HG02840 (cell line): ENCODE measurements around the gene ACTR10.

Experiments
- ATAC-seq: cut with Tn5 transposase; IDR thresholded peaks from one replicate; pipeline ENCODE4 v1.9.1; 2021; ENCODE audit warnings: mild to moderate bottlenecking, moderate library complexity, moderate number of reproducible peaks; ENCODE audit not compliant: unreplicated experiment, low FRiP score

The ACTR10 gene

DNA sequence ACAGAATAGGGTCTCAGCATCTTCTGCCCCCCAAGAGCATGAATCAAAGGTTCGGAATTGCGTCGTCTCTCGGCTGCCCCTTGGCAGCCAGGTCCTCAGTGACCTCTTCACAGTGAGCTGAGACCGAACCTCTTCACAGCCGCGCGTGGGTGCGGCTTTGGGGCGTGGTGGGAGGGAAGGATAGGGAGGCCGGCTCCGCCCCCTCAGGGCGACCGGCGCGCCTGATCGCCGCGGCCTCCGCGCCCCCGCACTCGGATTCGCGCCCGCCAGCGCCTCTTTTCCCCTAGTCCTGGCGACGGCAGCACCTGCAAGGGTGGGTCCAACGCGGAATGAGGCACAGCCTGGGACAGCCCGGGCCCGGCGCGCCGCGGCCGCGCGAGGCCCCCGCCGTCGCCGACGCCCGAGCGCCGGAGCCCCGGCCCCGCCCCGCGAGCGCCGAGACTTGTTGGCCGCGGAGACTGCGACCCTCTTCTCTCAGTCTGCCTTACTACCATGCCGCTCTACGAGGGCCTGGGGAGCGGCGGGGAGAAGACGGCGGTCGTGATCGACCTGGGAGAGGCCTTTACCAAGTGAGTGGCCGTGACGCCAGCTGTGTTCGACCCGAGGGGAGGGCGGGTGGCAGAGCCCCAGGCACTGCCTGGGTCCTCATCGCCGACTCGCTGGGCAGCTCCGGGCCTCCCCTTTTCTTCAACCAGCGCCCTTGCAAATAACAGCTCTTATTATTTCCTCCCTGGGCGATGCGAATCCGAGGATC, at the start of gene ACTR10:
ACTR10 (plus strand) TSS at position 424 of the 754 bp plus-strand sequence; CDS start at position 493, 69 bp downstream.
- ATAC-seq, result peak; percentile 94

DNA sequence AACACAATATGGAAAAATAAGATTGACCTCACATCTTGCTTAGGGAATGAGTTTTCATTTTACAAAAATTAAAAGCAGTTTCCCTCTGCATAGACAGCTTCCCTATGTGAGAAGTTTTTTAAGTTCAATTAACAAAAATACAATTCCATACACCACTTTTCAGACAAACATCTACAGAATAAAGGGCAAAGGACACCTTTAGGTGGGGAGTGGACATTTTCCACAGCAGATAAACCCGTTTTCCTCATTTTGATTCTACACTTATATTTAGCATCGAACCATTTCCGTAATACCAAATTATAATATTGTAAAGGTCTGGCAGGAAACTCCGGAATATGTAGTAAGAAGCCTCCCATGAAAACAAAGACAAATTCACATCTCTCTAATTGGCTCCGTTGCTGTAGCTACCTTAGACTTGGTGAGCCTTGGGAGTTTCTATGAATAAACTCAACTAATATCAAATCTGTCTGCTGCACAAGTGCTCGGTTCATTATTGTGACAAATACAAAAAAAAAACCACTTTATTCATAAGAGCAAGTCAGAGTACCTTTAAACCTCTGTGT, 49.6 kb upstream of the ACTR10 start:
- ATAC-seq, result no peak

- peak; percentile 41 for ATAC-seq
These were observed 48.6 kb upstream of the ACTR10 start for GRCh38 chr14:58151133-58152013.

GRCh38 chr14:58152014-58152857, 47.7 kb upstream of the ACTR10 start, which contains the start of gene ARMH4:
Gene ARMH4, minus strand, starts transcription at chr14:58152213. Its CDS starts 12,855 bp downstream, at chr14:58139358.
- peak; percentile 96 for ATAC-seq

- ATAC-seq, result no peak
These were observed 39.4 kb upstream of the ACTR10 start for GRCh38 chr14:58160561-58160960.

- no peak for ATAC-seq
These were observed 33.7 kb upstream of the ACTR10 start for GRCh38 chr14:58166005-58166983.

GRCh38 chr14:58167057-58167456, 32.9 kb upstream of the ACTR10 start:
- ATAC-seq, result no peak

DNA sequence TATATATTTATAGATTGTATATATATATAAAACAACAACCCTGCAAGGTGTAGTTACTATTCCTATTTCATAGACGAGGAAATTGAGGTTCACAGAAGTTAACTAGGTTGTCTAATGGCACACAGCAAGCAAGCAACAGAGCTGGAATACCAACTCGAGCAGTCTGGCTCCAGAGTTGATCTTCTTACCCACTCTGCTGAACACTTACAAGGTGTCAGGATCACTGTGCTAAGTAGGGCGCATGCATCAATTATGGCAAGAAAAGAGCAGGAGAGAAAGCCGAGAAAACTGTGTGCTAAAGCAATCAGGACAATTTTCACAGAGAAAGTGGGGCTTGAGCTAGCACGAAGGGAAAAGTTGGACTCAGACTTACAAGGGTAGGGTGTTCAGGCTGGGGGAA, 32.1 kb upstream of the ACTR10 start:
- no peak for ATAC-seq

- ATAC-seq, result peak; percentile 74
These were observed 28.9 kb upstream of the ACTR10 start for GRCh38 chr14:58171090-58171489.

DNA sequence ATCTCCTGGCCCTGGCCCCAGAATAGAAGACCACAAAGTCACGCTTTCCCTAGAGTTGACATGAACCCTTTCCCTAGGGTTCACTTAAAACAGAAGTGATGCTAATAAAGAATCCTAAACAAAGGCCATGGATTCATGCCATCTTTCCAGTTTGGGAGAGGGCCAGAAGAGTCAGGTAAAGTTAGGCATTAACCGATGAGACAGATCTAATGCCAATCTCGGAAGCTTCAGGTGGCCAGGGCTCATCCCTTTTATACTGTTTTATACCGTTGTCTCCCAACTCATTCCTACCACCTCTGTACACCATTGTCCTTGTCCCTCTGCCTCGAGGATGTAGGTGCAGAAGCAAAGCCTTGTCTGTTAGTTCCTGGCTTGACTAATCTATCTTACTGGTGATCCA, 22.8 kb upstream of the ACTR10 start:
- no peak for ATAC-seq

GRCh38 chr14:58189176-58189575, 10.8 kb upstream of the ACTR10 start:
- no peak for ATAC-seq

DNA sequence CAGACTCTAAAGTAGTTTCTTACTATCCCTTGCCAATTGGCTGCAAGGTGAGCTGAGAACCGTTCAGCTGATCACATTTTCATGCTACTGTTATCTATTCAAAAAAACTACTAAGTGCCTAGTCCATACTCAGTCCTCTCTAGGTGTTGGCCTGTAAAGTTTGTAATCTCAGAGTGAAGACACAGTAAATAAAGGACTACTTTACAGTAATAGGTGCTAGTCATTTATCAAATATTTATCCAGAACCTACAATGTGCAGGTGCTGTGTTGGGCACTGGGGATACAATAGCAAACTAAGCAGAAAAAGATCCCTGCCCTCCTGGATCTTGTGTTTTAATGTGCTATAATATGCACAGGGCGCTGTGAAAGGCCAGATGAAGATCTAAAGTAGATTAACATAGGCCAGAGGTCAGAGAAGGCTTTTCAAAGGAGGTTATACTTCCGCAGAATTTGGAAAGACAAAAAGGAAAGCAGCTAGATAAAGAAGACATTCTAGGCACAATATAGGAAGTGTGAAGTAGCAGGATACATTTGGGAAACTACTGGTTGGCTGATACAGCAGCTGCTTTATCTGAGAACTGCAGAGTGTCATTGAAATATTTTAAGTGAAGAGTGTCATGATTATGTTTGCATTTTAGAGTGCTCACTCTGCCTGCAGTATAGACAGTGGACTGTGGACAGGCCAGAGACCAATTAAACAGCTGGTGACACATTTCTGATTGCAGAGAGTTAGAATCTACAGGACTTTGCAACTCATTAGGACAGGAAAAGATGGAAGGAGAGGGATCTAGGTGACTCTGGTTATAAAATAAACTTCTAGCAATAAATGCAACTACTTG, 8.0 kb upstream of the ACTR10 start:
- no peak for ATAC-seq

- no peak for ATAC-seq
These were observed 6.4 kb upstream of the ACTR10 start for GRCh38 chr14:58193542-58193941.

DNA sequence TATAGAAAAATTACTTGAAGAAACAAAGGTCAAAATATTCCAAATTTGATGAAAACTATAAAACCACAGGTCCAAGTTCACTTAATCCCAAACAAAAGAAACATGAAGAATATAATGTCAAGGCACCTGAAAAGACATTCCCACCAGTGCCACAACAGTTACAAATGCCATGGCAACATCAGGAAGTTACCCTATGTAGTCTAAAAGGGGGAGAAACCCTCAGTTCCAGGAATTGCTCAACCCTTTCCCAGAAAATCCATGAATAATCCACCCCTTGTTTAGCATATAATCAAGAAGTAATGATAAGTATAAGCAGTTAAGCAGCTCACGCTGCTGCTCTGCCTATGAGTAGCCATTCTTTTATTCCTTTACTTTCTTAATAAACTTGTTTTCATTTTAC, 3.8 kb upstream of the ACTR10 start:
- ATAC-seq, result no peak

GRCh38 chr14:58198086-58198485, 1.9 kb upstream of the ACTR10 start:
- ATAC-seq, result no peak

DNA sequence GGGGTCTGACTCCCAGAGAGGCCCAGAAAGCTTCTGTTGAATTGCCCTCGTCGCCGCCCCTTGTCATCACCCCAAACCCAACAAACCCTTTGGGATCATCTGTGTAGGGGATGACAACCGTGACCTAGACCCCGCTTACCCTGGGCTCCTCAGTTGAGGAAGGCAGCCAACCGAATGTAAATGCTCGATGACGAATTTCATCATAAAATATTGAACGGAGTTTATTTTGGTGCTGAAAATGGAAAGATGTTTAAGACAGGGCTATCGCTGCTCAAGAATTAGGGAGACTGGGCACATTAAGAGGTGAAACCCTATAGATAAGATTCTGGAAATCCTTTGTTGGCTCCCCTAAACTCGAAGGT, 512 bp downstream of the ACTR10 start:
- ATAC-seq, result peak; percentile 8

- ATAC-seq, result no peak
These were observed 897 bp downstream of the ACTR10 start for GRCh38 chr14:58200846-58201245.

- ATAC-seq, result no peak
These were observed 13.2 kb downstream of the ACTR10 start for GRCh38 chr14:58213176-58213575.
